GM21381 (cell line): ENCODE results near the gene RNF41.
A peak's percentile ranks its signal among the peaks of the same experiment; 100 is the strongest.

Experiments
- ATAC-seq: cut with Tn5 transposase; IDR thresholded peaks from one replicate; pipeline ENCODE4 v1.9.1; 2021; ENCODE audit warnings: mild to moderate bottlenecking, moderate library complexity; ENCODE audit not compliant: unreplicated experiment

The RNF41 gene

GRCh38 chr12:56244494-56244893, 22.8 kb upstream of the RNF41 start:
- ATAC-seq = no peak

- ATAC-seq = no peak
These were observed 22.0 kb upstream of the RNF41 start for GRCh38 chr12:56243731-56244181.

GRCh38 chr12:56242986-56243385, 21.3 kb upstream of the RNF41 start:
- ATAC-seq = no peak

- ATAC-seq = no peak
These were observed 19.9 kb upstream of the RNF41 start for GRCh38 chr12:56241424-56242303.

- no peak for ATAC-seq
These were observed 15.8 kb upstream of the RNF41 start for GRCh38 chr12:56237552-56237951.

- no peak for ATAC-seq
These were observed 15.3 kb upstream of the RNF41 start for GRCh38 chr12:56236985-56237384.

- no peak for ATAC-seq
These were observed 14.4 kb upstream of the RNF41 start for GRCh38 chr12:56236091-56236490.

- ATAC-seq = no peak
These were observed 13.2 kb upstream of the RNF41 start for GRCh38 chr12:56234746-56235436.

GRCh38 chr12:56231184-56231582, 9.5 kb upstream of the RNF41 start:
- no peak for ATAC-seq

GRCh38 chr12:56230432-56231183, 8.9 kb upstream of the RNF41 start:
- ATAC-seq = no peak

- ATAC-seq = no peak
These were observed 8.3 kb upstream of the RNF41 start, which contains the start of gene SLC39A5 for GRCh38 chr12:56229916-56230431. SLC39A5 (plus strand) TSS chr12:56230051; CDS start chr12:56231275, 1,224 bp downstream.

- ATAC-seq = no peak
These were observed 7.4 kb upstream of the RNF41 start for GRCh38 chr12:56229082-56229481.

- no peak for ATAC-seq
These were observed 3.2 kb upstream of the RNF41 start for GRCh38 chr12:56224954-56225353.

GRCh38 chr12:56224102-56224701, 2.5 kb upstream of the RNF41 start, which contains the start of gene NABP2:
NABP2 (plus strand) TSS chr12:56224342; CDS start chr12:56224857, 515 bp downstream.
- peak; percentile 74 for ATAC-seq

- ATAC-seq = no peak
These were observed 1.9 kb upstream of the RNF41 start for GRCh38 chr12:56223571-56224101.

- no peak for ATAC-seq
These were observed 791 bp upstream of the RNF41 start for GRCh38 chr12:56222531-56222895.

GRCh38 chr12:56221232-56221756, 428 bp downstream of the RNF41 start:
- ATAC-seq = peak; percentile 17

- no peak for ATAC-seq
These were observed 1.0 kb downstream of the RNF41 start for GRCh38 chr12:56220611-56221231.

GRCh38 chr12:56219840-56220239, 1.9 kb downstream of the RNF41 start:
- ATAC-seq = no peak

- no peak for ATAC-seq
These were observed 5.3 kb downstream of the RNF41 start for GRCh38 chr12:56216461-56216860.
